A549 (cell line): Measurements from ENCODE around the gene TM4SF1. TPM values are rescaled to one million over a fixed set of nuclear protein-coding genes. Genes with fewer than 3 reads are reported as not detected.

Source experiments
- ATAC-seq, 2 experiments: fragments of 200-7000 bp in 1 of 2; fragments of >200 bp in 1 of 2; cut with Nextera tagmentation in 1 of 2; cut with Tn5 transposase in 1 of 2; 3 replicates each; pipeline versions ENCODE4 v1.8.0 to v1.9.1; 2018 to 2020; ENCODE audit warnings: mild to moderate bottlenecking in 1 of 2, moderate library complexity in 1 of 2
- CTCF ChIA-PET: fragments of 300-600 bp; sonication (Branson Sonifier 250); formaldehyde crosslinking; extraction: SDS; loops from one replicate; lab custom pipeline; 2021; ENCODE audit warnings: antibody characterized with exemption, inconsistent platforms; lab: Yijun Ruan, JAX
- POLR2A ChIA-PET: fragments of 350-600 bp; formaldehyde crosslinking; extraction: SDS; loops from one replicate; lab custom pipeline; 2021; ENCODE audit warnings: antibody characterized with exemption, inconsistent platforms; lab: Yijun Ruan, JAX
- DNase-seq, 2 experiments: peaks; one replicate each; pipeline versions ENCODE4 v3.0.0 to v3.0.0-alpha.2; 2011 to 2016; ENCODE audit warnings: low read depth in 1 of 2, low spot score in 1 of 2
- FAIRE-seq: peaks from 2 replicates; lab custom pipeline; 2011; peaks lifted over from hg19 to GRCh38; lab: Jason Lieb, UNC
- H3K27ac ChIP-seq, 2 experiments: fragments of >200 bp; sonication (Bioruptor Twin); formaldehyde crosslinking; 3 replicates each; pipeline ENCODE4 v1.5.1; 2016 to 2017
- H3K4me1 ChIP-seq: fragments of >200 bp; sonication (Bioruptor Twin); formaldehyde crosslinking; 3 replicates; pipeline ENCODE4 v1.6.1; 2016
- H3K4me2 ChIP-seq: fragments of >200 bp; sonication (Bioruptor Twin); formaldehyde crosslinking; 3 replicates; pipeline ENCODE4 v1.6.1; 2016
- H3K4me3 ChIP-seq: fragments of >200 bp; sonication (Bioruptor Twin); formaldehyde crosslinking; 3 replicates; pipeline ENCODE4 v1.5.1; 2016
- H3K9me3 ChIP-seq: fragments of >200 bp; sonication (Bioruptor Twin); formaldehyde crosslinking; 3 replicates; pipeline ENCODE4 v1.6.1; 2016
- CBX2 ChIP-seq: fragments of 200-600 bp; sonication (generic); IDR thresholded peaks from 2 replicates; pipeline ENCODE4 v1.6.1; 2016; ENCODE audit warnings: low read depth, mild to moderate bottlenecking, borderline replicate concordance
- CHD2 ChIP-seq: fragments of 150-350 bp; IDR thresholded peaks from 2 replicates; pipeline ENCODE4 v1.6.1; 2014; ENCODE audit warnings: low read length; ENCODE audit not compliant: partially characterized antibody
- EHF ChIP-seq: fragments of 250-450 bp; sonication (Bioruptor Pico); IDR thresholded peaks from 2 replicates; pipeline ENCODE4 v1.5.0; 2020; ENCODE audit warnings: mild to moderate bottlenecking
- ESRRA ChIP-seq: fragments of 150-350 bp; IDR thresholded peaks from 2 replicates; pipeline ENCODE4 v1.6.1; 2014; ENCODE audit warnings: mild to moderate bottlenecking, low read length, borderline replicate concordance
- FOSB ChIP-seq: fragments of 250-450 bp; sonication (Bioruptor Pico); IDR thresholded peaks from 2 replicates; pipeline ENCODE4 v1.5.0; 2020; ENCODE audit warnings: mild to moderate bottlenecking, moderate library complexity
- FOSL2 ChIP-seq, 2 experiments: fragments of 450-650 bp in 1 of 2; fragments of >200 bp in 1 of 2; sonication (Bioruptor Twin) in 1 of 2; formaldehyde crosslinking; IDR thresholded peaks; 2 replicates each; pipeline versions ENCODE4 v1.5.0 to v1.6.1; 2016 to 2020; ENCODE audit warnings: mild to moderate bottlenecking in 1 of 2, moderate library complexity in 1 of 2
- GATA3 ChIP-seq: IDR thresholded peaks from 2 replicates; pipeline ENCODE4 v1.6.1; 2012; ENCODE audit warnings: borderline replicate concordance
- HDAC2 ChIP-seq: fragments of 200-600 bp; sonication (generic); IDR thresholded peaks from 2 replicates; pipeline ENCODE4 v1.6.1; 2016
- HEYL ChIP-seq: fragments of 250-450 bp; sonication (Bioruptor Pico); IDR thresholded peaks from 2 replicates; pipeline ENCODE4 v1.8.0; 2021; ENCODE audit warnings: mild to moderate bottlenecking, moderate library complexity
- HOXA7 ChIP-seq: fragments of 250-450 bp; sonication (Bioruptor Pico); IDR thresholded peaks from 2 replicates; pipeline ENCODE4 v1.5.0; 2020; ENCODE audit warnings: mild to moderate bottlenecking, moderate library complexity
- HOXB13 ChIP-seq: fragments of 250-450 bp; sonication (Bioruptor Pico); IDR thresholded peaks from 2 replicates; pipeline ENCODE4 v1.5.0; 2020; ENCODE audit warnings: low read depth, mild to moderate bottlenecking, moderate library complexity
- JUN ChIP-seq, 2 experiments: fragments of >200 bp; sonication (Bioruptor Twin); formaldehyde crosslinking; IDR thresholded peaks; 2 replicates in 1 of 2; 3 replicates in 1 of 2; pipeline ENCODE4 v1.6.1; 2016 to 2017
- JUNB ChIP-seq: fragments of >200 bp; sonication (Bioruptor Twin); formaldehyde crosslinking; IDR thresholded peaks from 2 replicates; pipeline ENCODE4 v1.6.1; 2016
- KDM5A ChIP-seq: fragments of 200-600 bp; sonication (generic); IDR thresholded peaks from 2 replicates; pipeline ENCODE4 v1.6.1; 2016; ENCODE audit warnings: antibody characterized with exemption, mild to moderate bottlenecking
- MYC ChIP-seq: IDR thresholded peaks from 2 replicates; pipeline ENCODE4 v1.6.1; 2012; ENCODE audit warnings: mild to moderate bottlenecking, inconsistent platforms, low read length, improper control_type of control experiment, borderline replicate concordance
- NFE2L2 ChIP-seq: fragments of 150-350 bp; conservative IDR thresholded peaks from 2 replicates; pipeline ENCODE4 v1.6.1; 2014; ENCODE audit warnings: low read length
- NPAS2 ChIP-seq: fragments of 250-450 bp; sonication (Bioruptor Pico); IDR thresholded peaks from 2 replicates; pipeline ENCODE4 v1.8.0; 2022; ENCODE audit warnings: mild to moderate bottlenecking, moderate library complexity, borderline replicate concordance
- PHF8 ChIP-seq: fragments of 200-600 bp; sonication (generic); IDR thresholded peaks from 2 replicates; pipeline ENCODE4 v1.6.1; 2016; ENCODE audit warnings: low read depth, mild to moderate bottlenecking, antibody characterized with exemption, moderate library complexity, borderline replicate concordance
- POLR2AphosphoS2 ChIP-seq: conservative IDR thresholded peaks from 2 replicates; pipeline ENCODE4 v1.6.1; 2012; ENCODE audit warnings: low read length, improper control_type of control experiment, inconsistent platforms
- RARB ChIP-seq: fragments of 250-450 bp; sonication (Bioruptor Pico); IDR thresholded peaks from 2 replicates; pipeline ENCODE4 v1.8.0; 2021; ENCODE audit warnings: mild to moderate bottlenecking, moderate library complexity
- RNF2 ChIP-seq: fragments of 200-600 bp; sonication (generic); IDR thresholded peaks from 2 replicates; pipeline ENCODE4 v1.6.1; 2016; ENCODE audit warnings: low read depth, mild to moderate bottlenecking, antibody characterized with exemption, moderate library complexity, borderline replicate concordance
- TFCP2L1 ChIP-seq: fragments of 250-450 bp; sonication (Bioruptor Pico); IDR thresholded peaks from 2 replicates; pipeline ENCODE4 v1.5.0; 2021; ENCODE audit warnings: mild to moderate bottlenecking
- ZSCAN20 ChIP-seq: fragments of 250-450 bp; sonication (Bioruptor Pico); IDR thresholded peaks from 2 replicates; pipeline ENCODE4 v1.8.0; 2022; ENCODE audit warnings: mild to moderate bottlenecking, moderate library complexity
- WGBS: methylation state at CpG from one replicate; pipeline ENCODE4 v1.1.6; 2017; ENCODE audit errors: missing lambda C conversion rate; 5-methylcytosine and 5-hydroxymethylcytosine counted together
- polyA plus RNA-seq, 4 experiments: library from polyadenylated mRNA; depleted of rRNA in 3 of 4; stranded (reverse); fragments of >200 nt; fragmentation: RNase III in 1 of 4; extraction: RNeasy Plus Mini Kit Qiagen cat#74134 plus additional on column Dnase treatment in 1 of 4; gene quantifications; 2 replicates in 3 of 4; 3 replicates in 1 of 4; pipeline ENCODE4 v1.2.3, GENCODE V29; 2011 to 2017
- TF ChIP-seq, protein P1 (sequence below): fragments of 250-450 bp; sonication (Bioruptor Pico); IDR thresholded peaks from 2 replicates; pipeline ENCODE4 v1.5.0; 2020; ENCODE audit warnings: low read depth, mild to moderate bottlenecking, moderate library complexity
- TF ChIP-seq, protein P2 (sequence below): IDR thresholded peaks from 2 replicates; pipeline ENCODE4 v1.6.1; 2012
- TF ChIP-seq, protein P3 (sequence below): fragments of >200 bp; sonication (Bioruptor Twin); formaldehyde crosslinking; IDR thresholded peaks from 3 replicates; pipeline ENCODE4 v1.5.1; 2016
- TF ChIP-seq, protein P4 (sequence below): IDR thresholded peaks from 2 replicates; pipeline ENCODE4 v1.6.1; 2012; ENCODE audit warnings: low read depth, borderline replicate concordance

TM4SF1 gene
- polyA plus RNA-seq, 2 of the 4 experiments (the other 2 are of a cell fraction) = 828 to 1,208 TPM

GRCh38 chr3:149373235-149374125, 4.0 kb downstream of the TM4SF1 start (continued):
- TF ChIP-seq, protein P1, sequence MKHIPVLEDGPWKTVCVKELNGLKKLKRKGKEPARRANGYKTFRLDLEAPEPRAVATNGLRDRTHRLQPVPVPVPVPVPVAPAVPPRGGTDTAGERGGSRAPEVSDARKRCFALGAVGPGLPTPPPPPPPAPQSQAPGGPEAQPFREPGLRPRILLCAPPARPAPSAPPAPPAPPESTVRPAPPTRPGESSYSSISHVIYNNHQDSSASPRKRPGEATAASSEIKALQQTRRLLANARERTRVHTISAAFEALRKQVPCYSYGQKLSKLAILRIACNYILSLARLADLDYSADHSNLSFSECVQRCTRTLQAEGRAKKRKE = no peak
- TF ChIP-seq TFCP2L1 (CRISPR knock-in tag) (peak; percentile 70; the same call in 1 of the 2 replicates), PHF8 (no peak), RNF2 (no peak), NFE2L2 (peak; percentile 97), ZSCAN20 (CRISPR knock-in tag) (no peak), RARB (CRISPR knock-in tag) (peak; percentile 62; the same call in 1 of the 2 replicates), FOSL2 (IDR thresholded peaks at IDR 0.05) (peak; percentile 36; the same call in 1 of the 2 replicates), FOSL2 (CRISPR knock-in tag; IDR thresholded peaks at IDR 0.05) (peak; percentile 82), JUN (IDR thresholded peaks at IDR 0.05) (peak; percentile 41 to 70; a peak in 2 of 5 replicates), EHF (CRISPR knock-in tag) (no peak), CBX2 (no peak), KDM5A (no peak), GATA3 (peak; percentile 71), NPAS2 (CRISPR knock-in tag) (no peak), MYC (no peak), JUNB (peak; percentile 79), CHD2 (no peak), ESRRA (no peak), HOXB13 (CRISPR knock-in tag) (no peak; the same call in 1 of the 2 replicates)
- TF ChIP-seq, protein P2, sequence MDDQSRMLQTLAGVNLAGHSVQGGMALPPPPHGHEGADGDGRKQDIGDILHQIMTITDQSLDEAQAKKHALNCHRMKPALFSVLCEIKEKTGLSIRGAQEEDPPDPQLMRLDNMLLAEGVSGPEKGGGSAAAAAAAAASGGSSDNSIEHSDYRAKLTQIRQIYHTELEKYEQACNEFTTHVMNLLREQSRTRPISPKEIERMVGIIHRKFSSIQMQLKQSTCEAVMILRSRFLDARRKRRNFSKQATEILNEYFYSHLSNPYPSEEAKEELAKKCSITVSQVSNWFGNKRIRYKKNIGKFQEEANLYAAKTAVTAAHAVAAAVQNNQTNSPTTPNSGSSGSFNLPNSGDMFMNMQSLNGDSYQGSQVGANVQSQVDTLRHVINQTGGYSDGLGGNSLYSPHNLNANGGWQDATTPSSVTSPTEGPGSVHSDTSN = no peak
- TF ChIP-seq, protein P3, sequence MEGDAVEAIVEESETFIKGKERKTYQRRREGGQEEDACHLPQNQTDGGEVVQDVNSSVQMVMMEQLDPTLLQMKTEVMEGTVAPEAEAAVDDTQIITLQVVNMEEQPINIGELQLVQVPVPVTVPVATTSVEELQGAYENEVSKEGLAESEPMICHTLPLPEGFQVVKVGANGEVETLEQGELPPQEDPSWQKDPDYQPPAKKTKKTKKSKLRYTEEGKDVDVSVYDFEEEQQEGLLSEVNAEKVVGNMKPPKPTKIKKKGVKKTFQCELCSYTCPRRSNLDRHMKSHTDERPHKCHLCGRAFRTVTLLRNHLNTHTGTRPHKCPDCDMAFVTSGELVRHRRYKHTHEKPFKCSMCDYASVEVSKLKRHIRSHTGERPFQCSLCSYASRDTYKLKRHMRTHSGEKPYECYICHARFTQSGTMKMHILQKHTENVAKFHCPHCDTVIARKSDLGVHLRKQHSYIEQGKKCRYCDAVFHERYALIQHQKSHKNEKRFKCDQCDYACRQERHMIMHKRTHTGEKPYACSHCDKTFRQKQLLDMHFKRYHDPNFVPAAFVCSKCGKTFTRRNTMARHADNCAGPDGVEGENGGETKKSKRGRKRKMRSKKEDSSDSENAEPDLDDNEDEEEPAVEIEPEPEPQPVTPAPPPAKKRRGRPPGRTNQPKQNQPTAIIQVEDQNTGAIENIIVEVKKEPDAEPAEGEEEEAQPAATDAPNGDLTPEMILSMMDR = no peak

DNA sequence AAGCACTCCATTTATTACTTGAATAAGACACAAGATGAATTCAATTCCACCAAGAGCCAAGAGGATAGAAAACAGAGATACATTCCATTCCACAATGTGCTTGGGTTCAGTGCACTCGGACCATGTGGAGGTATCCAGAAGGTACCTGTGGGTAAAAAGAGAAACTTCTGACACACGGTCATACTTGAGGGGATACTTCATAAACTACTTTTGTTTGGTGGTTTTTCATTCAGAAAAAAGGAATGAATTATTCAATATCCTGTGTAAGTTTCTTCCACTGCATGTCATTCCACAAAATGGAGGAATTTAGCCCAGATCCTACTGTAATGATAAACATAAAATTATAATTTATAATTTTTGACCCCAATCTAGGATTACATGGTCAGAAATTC, 5.7 kb downstream of the TM4SF1 start:
- ChIA-PET POLR2A (no interaction called here), CTCF (interaction anchor here (1.0 to 5.8 kb wide), 6 partner anchors 10 to 108 kb away, joined by 3 to 23 read pairs (median 6); no protein-coding TSS in a partner anchor)
- FAIRE-seq (no peak), DNase-seq (no peak), ATAC-seq (no peak)
- H3K27ac ChIP-seq = peak overlapping the region; percentile 79 to 88
- peaks cover 81% of the 10 kb centered on the region for H3K4me1 ChIP-seq
- WGBS = 16% methylated on average over 2 of the region's 2 CpGs
- TF ChIP-seq POLR2AphosphoS2 = peak; percentile 88; the same call in 1 of the 2 replicates
- no peak for TF ChIP-seq HDAC2
- TF ChIP-seq RARB (CRISPR knock-in tag) = peak; percentile 74; the same call in 1 of the 2 replicates
- TF ChIP-seq, protein P1 = 0 out of 2 replicates have a peak, but pooled peaks have one; percentile 8
- no peak for TF ChIP-seq HEYL
- peak; percentile 73; the same call in 1 of the 2 replicates for TF ChIP-seq TFCP2L1 (CRISPR knock-in tag)
- TF ChIP-seq HOXA7 (CRISPR knock-in tag) = peak; percentile 67; the same call in 1 of the 2 replicates
- TF ChIP-seq FOSB (CRISPR knock-in tag) = 0 out of 2 replicates have a peak, but pooled peaks have one; percentile 81
- TF ChIP-seq, protein P4, sequence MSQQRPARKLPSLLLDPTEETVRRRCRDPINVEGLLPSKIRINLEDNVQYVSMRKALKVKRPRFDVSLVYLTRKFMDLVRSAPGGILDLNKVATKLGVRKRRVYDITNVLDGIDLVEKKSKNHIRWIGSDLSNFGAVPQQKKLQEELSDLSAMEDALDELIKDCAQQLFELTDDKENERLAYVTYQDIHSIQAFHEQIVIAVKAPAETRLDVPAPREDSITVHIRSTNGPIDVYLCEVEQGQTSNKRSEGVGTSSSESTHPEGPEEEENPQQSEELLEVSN = no peak
- peak overlapping the region; percentile 58 for H3K4me3 ChIP-seq
- no peaks in the 10 kb centered on the region for H3K9me3 ChIP-seq
- peak overlapping the region; percentile 91 for H3K4me2 ChIP-seq
